Epithelial cell of proximal tubule (primary cell): Measurements from ENCODE around the gene PM20D1. TPM values are rescaled to one million over a fixed set of nuclear protein-coding genes. Genes with fewer than 3 reads are reported as not detected.

Experiments used
- DNase-seq: peaks from one replicate; pipeline ENCODE4 v3.0.0-alpha.2; 2011; ENCODE audit warnings: low read depth
- H3K4me3 ChIP-seq: 2 replicates; pipeline ENCODE4 v1.5.1; 2011; ENCODE audit warnings: low read depth, mild to moderate bottlenecking, low read length
- total RNA-seq: library from RNA; depleted of rRNA; stranded (reverse); fragments of >200 nt; gene quantifications from 2 replicates; pipeline ENCODE4 v1.2.3, GENCODE V29; 2015
- TF ChIP-seq, protein P1 (sequence below): conservative IDR thresholded peaks from 2 replicates; pipeline ENCODE4 v1.5.1; 2012; ENCODE audit warnings: low read depth, mild to moderate bottlenecking, low read length

PM20D1 gene
- total RNA-seq, 1 donor from 2014 or later: not detected

DNA sequence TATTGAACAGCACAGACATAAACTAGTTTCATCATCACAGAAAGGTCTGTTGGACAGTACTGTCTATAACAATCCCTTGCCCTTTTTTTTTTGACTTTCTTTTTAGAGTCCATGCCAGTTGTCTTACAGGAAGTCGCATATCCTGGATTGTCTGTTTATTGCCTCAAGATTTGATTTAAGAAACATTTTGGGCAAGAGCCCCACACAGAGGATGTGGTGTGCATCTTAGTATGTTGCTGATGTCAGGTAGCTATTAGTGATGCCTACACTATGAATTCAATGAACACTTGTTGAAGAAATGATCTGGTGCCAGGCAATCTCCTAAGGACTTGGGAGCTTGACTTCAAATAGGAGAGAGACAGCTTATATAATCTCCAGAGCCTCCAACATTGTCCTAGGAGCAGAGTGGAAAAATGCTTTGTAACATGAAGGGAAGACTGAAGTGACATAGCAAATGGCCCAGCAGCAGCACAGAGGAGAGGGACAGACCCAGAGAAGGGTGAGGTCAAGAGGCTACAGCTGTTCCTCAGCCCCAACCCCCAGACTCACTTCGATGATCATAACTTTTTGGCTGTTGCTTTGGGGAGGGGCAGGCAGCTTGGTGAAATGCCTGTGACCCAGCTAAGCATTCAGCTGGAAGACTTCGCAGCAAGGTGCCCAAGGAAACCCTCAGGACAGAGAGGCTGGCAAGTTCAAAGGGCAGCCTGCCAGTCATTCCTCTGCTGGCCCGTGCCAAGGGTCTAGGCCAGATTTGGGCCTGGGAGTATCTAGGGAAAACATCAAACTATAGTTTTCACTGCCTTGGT is 67.1 kb downstream of the PM20D1 start:
- no peak overlapping the region for H3K4me3 ChIP-seq
- no peak for DNase-seq
- TF ChIP-seq, protein P1, sequence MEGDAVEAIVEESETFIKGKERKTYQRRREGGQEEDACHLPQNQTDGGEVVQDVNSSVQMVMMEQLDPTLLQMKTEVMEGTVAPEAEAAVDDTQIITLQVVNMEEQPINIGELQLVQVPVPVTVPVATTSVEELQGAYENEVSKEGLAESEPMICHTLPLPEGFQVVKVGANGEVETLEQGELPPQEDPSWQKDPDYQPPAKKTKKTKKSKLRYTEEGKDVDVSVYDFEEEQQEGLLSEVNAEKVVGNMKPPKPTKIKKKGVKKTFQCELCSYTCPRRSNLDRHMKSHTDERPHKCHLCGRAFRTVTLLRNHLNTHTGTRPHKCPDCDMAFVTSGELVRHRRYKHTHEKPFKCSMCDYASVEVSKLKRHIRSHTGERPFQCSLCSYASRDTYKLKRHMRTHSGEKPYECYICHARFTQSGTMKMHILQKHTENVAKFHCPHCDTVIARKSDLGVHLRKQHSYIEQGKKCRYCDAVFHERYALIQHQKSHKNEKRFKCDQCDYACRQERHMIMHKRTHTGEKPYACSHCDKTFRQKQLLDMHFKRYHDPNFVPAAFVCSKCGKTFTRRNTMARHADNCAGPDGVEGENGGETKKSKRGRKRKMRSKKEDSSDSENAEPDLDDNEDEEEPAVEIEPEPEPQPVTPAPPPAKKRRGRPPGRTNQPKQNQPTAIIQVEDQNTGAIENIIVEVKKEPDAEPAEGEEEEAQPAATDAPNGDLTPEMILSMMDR: no peak

DNA sequence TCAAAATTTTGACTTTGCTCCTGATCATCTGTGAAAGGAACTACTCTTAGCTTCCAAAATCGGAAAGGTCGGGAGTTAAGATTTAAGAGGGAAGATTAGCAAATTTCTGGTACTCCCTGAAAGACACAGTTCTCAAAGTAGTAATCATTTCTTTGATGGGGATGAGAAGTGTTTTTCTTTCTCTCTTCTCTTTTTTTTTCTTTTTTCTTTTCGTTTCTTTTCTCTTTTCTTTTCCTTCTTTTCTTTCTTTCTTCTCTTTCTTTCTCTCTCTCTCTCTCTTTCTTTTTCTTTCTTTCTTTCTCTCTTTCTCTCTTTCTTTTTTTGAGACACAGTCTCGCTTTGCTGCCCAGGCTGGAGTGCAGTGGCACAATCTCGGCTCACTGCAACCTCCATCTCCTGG is 69.6 kb downstream of the PM20D1 start:
- TF ChIP-seq, protein P1: no peak
- no peak for DNase-seq
- no peak overlapping the region for H3K4me3 ChIP-seq

Other genes with a start within 250 kb of the PM20D1 start
- gene ELK4, start 218.1 kb downstream of the PM20D1 start, total RNA-seq: 12.0 and 12.8 TPM in 2 replicates
- 6.5 and 9.1 TPM in 2 replicates for gene SLC45A3, start 169.6 kb downstream of the PM20D1 start, total RNA-seq
- 92.5 and 104 TPM in 2 replicates for gene NUCKS1, start 100.0 kb downstream of the PM20D1 start, total RNA-seq
- gene RAB29, start 74.7 kb downstream of the PM20D1 start, total RNA-seq: 10.0 and 12.0 TPM in 2 replicates
- gene SLC41A1, start 36.9 kb downstream of the PM20D1 start, total RNA-seq: 10.9 and 14.0 TPM in 2 replicates
- gene SLC26A9, start 93.3 kb upstream of the PM20D1 start, total RNA-seq: not detected in 2 replicates
- gene RAB7B, start 153.3 kb upstream of the PM20D1 start, total RNA-seq: not detected in 2 replicates
- gene CTSE, start 173.8 kb upstream of the PM20D1 start, total RNA-seq: 0.22 TPM in 1 of 2 replicates, not detected in the other
- gene RHEX, start 203.0 kb upstream of the PM20D1 start, total RNA-seq: 0.29 and 0.58 TPM in 2 replicates